Lower lobe of right lung (tissue), 2 donors: ENCODE measurements around the gene DCAF6. TPM values are rescaled to one million over a fixed set of nuclear protein-coding genes. Genes with fewer than 3 reads are reported as not detected.

Source experiments
- ATAC-seq, 2 donors: fragments of 200-7000 bp; cut with Tn5 transposase; one replicate each; pipeline ENCODE4 v1.9.1; 2020 to 2022; ENCODE audit warnings: mild to moderate bottlenecking in 2 of 2, moderate library complexity in 2 of 2
- DNase-seq: peaks from one replicate; pipeline ENCODE4 v3.0.0-alpha.2; 2020
- H3K27ac ChIP-seq: fragments of 200-600 bp; one replicate; pipeline ENCODE4 v1.8.0; 2022
- H3K27me3 ChIP-seq: fragments of 200-600 bp; one replicate; pipeline ENCODE4 v1.8.0; 2022; ENCODE audit warnings: low read depth
- H3K36me3 ChIP-seq: fragments of 200-600 bp; one replicate; pipeline ENCODE4 v1.8.0; 2022; ENCODE audit warnings: mild to moderate bottlenecking
- H3K4me1 ChIP-seq: fragments of 200-600 bp; one replicate; pipeline ENCODE4 v1.8.0; 2022
- H3K4me3 ChIP-seq: fragments of 200-600 bp; one replicate; pipeline ENCODE4 v1.8.0; 2022; ENCODE audit warnings: mild to moderate bottlenecking
- H3K9me3 ChIP-seq: fragments of 200-600 bp; one replicate; pipeline ENCODE4 v1.8.0; 2022
- CTCF ChIP-seq: fragments of 200-600 bp; IDR thresholded peaks from one replicate; pipeline ENCODE4 v1.8.0; 2022; ENCODE audit warnings: antibody characterized with exemption, mild to moderate bottlenecking
- intact Hi-C: fragments of 100-400 bp; cut with DNase I; formaldehyde crosslinking; loops from one replicate; pipeline ENCODE4 v1.11.0; 2022
- total RNA-seq: library from RNA; stranded (reverse); fragmentation: NEBNext Ultra II Directional; extraction: Animal tissue kit (Norgen Biotek cat#: 25700); gene quantifications from one replicate; pipeline ENCODE4 v1.2.1, GENCODE V29; 2021
- donor health status: DM: no; HTN: yes; CAD: no; lungs with severe emphysema.

DCAF6 gene
- total RNA-seq, 1 donor from 2014 or later: 50.6 TPM

GRCh38 chr1:167950569-167950968 lies 14.1 kb downstream of the DCAF6 start:
- no peaks in the 10 kb centered on the region for H3K9me3 ChIP-seq
- no peak for TF ChIP-seq CTCF
- H3K36me3 ChIP-seq: peaks cover 31% of the 10 kb centered on the region
- H3K27ac ChIP-seq: no peak overlapping the region
- H3K4me1 ChIP-seq: peaks cover 11% of the 10 kb centered on the region
- ATAC-seq (no peak), DNase-seq (no peak)
- intact Hi-C loops: no loop called here
- no peak overlapping the region for H3K4me3 ChIP-seq
- H3K27me3 ChIP-seq: no peaks in the 10 kb centered on the region

DNA sequence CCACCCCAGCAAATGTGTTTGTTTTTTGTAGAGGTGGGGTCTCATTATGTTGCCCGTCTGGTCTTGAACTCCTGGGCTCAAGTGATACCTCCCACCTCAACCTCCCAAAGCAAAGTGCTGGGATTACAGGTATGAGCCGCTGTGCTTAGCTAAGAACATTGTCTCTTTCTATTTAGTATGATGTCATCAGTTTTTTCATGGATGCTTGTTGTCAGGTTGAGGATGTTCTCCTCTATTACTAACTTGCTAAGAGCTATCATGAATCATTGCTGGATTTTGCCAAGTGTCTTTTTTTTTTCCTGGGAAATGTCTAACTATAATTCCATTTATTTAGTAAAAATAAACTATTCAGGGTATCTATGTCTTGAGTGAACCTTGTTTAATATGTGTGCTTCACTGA lies 19.4 kb downstream of the DCAF6 start:
- H3K4me3 ChIP-seq: no peak overlapping the region
- ATAC-seq: no peak
- H3K4me1 ChIP-seq: no peaks in the 10 kb centered on the region
- no peak overlapping the region for H3K27ac ChIP-seq
- TF ChIP-seq CTCF: no peak
- DNase-seq: no peak
- no peaks in the 10 kb centered on the region for H3K9me3 ChIP-seq
- intact Hi-C loops: no loop called here
- H3K27me3 ChIP-seq: no peaks in the 10 kb centered on the region
- H3K36me3 ChIP-seq: peaks cover 31% of the 10 kb centered on the region

- H3K4me3 ChIP-seq: no peak overlapping the region
- no peak overlapping the region for H3K27ac ChIP-seq
- no peak for DNase-seq
- H3K4me1 ChIP-seq: no peaks in the 10 kb centered on the region
- H3K9me3 ChIP-seq: no peaks in the 10 kb centered on the region
- TF ChIP-seq CTCF: no peak
- intact Hi-C loops: no loop called here
- peaks cover 23% of the 10 kb centered on the region for H3K36me3 ChIP-seq
- no peaks in the 10 kb centered on the region for H3K27me3 ChIP-seq
- ATAC-seq: no peak
Observed at GRCh38 chr1:167957710-167958109, 21.2 kb downstream of the DCAF6 start.

DNA sequence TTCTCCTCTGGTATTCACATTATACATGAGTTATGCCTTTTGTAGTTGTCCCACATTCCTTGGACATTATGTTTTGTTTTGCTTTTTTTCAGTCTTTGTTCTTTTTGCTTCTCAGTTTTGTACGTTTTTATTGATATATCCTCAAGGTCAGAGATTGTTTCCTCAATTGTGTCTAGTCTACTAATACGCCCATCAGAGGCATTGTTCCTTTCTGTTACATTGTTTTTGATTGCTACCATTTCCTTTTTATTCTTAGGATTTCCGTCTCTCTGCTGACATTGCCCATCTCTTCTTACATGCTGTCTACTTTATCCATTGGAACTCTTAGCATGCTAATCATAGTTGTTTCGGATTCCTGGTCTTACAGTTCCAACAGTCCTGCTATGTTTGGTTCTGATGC lies 28.2 kb downstream of the DCAF6 start:
- Histone ChIP-seq H3K27me3 (no peaks in the 10 kb centered on the region), H3K9me3 (no peaks in the 10 kb centered on the region), H3K27ac (no peak overlapping the region), H3K4me1 (no peaks in the 10 kb centered on the region), H3K4me3 (no peak overlapping the region), H3K36me3 (peaks cover 13% of the 10 kb centered on the region)
- TF ChIP-seq CTCF: no peak
- DNase-seq (no peak), ATAC-seq (no peak)
- intact Hi-C loops: no loop called here

GRCh38 chr1:167966050-167966449 lies 29.6 kb downstream of the DCAF6 start:
- no peak for ATAC-seq
- no peaks in the 10 kb centered on the region for H3K9me3 ChIP-seq
- H3K27ac ChIP-seq: no peak overlapping the region
- no peak for DNase-seq
- no peak overlapping the region for H3K4me3 ChIP-seq
- TF ChIP-seq CTCF: no peak
- H3K27me3 ChIP-seq: no peaks in the 10 kb centered on the region
- intact Hi-C loops: no loop called here
- H3K4me1 ChIP-seq: no peaks in the 10 kb centered on the region
- peaks cover 13% of the 10 kb centered on the region for H3K36me3 ChIP-seq

- H3K4me1 ChIP-seq: no peaks in the 10 kb centered on the region
Observed at GRCh38 chr1:167968569-167968968, 32.1 kb downstream of the DCAF6 start.

More at GRCh38 chr1:167968569-167968968, 32.1 kb downstream of the DCAF6 start:
- ATAC-seq (no peak), DNase-seq (no peak)
- no peaks in the 10 kb centered on the region for H3K9me3 ChIP-seq
- H3K27me3 ChIP-seq: no peaks in the 10 kb centered on the region
- TF ChIP-seq CTCF: no peak
- no peak overlapping the region for H3K4me3 ChIP-seq
- intact Hi-C loops: no loop called here
- H3K27ac ChIP-seq: no peak overlapping the region
- peaks cover 13% of the 10 kb centered on the region for H3K36me3 ChIP-seq
